Astrocyte (in vitro differentiated cells and primary cell): Measurements from ENCODE around the gene GUCY2C.

Experiments used
- EZH2 ChIP-seq: IDR thresholded peaks from 2 replicates; pipeline ENCODE4 v1.6.1; 2012; ENCODE audit warnings: mild to moderate bottlenecking, low read length, inconsistent platforms; ENCODE audit not compliant: insufficient read depth
- TF ChIP-seq, protein P1 (sequence below): IDR thresholded peaks from 2 replicates; pipeline ENCODE4 v1.5.1; 2011; ENCODE audit warnings: low read depth, mild to moderate bottlenecking, inconsistent platforms, low read length, moderate library complexity; ENCODE audit not compliant: insufficient read depth

DNA sequence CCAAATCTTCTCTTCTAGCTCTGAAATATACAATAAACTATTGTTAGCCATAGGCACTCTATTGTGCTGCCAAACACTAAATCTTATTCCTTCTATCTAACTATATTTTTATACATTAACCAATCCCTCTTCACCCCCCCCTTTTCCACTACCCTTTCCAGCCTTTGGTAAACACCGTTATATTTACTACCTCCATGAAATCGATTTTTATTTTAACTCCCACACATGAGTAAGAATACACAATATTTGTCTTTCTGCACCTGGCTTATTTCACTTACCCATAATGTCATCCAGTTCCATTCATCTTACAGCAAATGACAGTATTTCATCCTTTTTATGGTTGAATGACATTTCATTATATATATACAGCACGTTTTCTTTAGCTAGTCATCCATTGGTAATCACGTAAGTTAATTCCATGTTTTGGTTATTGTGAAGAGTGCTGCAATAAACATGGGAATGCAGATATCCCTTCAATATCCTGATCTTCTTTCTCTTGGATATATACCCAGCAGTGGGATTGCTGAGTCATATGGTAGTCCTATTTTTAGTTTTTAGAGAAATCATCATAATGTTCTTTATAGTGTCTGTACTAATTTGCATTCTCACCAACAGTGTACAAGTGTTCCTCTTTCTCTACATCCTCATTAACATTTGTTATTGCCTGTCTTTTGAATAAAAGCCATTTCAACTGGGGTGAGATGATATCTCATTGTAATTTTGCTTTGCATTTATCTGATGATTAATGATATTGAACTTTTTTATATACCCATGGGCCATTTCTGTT lies 94.5 kb downstream of the GUCY2C start:
- TF ChIP-seq, protein P1, sequence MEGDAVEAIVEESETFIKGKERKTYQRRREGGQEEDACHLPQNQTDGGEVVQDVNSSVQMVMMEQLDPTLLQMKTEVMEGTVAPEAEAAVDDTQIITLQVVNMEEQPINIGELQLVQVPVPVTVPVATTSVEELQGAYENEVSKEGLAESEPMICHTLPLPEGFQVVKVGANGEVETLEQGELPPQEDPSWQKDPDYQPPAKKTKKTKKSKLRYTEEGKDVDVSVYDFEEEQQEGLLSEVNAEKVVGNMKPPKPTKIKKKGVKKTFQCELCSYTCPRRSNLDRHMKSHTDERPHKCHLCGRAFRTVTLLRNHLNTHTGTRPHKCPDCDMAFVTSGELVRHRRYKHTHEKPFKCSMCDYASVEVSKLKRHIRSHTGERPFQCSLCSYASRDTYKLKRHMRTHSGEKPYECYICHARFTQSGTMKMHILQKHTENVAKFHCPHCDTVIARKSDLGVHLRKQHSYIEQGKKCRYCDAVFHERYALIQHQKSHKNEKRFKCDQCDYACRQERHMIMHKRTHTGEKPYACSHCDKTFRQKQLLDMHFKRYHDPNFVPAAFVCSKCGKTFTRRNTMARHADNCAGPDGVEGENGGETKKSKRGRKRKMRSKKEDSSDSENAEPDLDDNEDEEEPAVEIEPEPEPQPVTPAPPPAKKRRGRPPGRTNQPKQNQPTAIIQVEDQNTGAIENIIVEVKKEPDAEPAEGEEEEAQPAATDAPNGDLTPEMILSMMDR = no peak
- TF ChIP-seq EZH2 = no peak
